OCI-LY1 (cell line): ENCODE data around the gene IL3.

Experiments used
- EZH2 ChIP-seq: fragments of 200-600 bp; sonication (generic), shearing (Covaris generic); IDR thresholded peaks from 2 replicates; pipeline ENCODE4 v1.8.0; 2017; ENCODE audit warnings: borderline replicate concordance, mixed run types, mild to moderate bottlenecking, antibody characterized with exemption, low read length, moderate library complexity, mixed read lengths
- TF ChIP-seq, protein P1 (sequence below): fragments of 200-600 bp; sonication (generic), shearing (Covaris generic); IDR thresholded peaks from 2 replicates; pipeline ENCODE4 v1.5.1; 2017; ENCODE audit warnings: mild to moderate bottlenecking, antibody characterized with exemption, low read length, moderate library complexity, mixed read lengths

DNA sequence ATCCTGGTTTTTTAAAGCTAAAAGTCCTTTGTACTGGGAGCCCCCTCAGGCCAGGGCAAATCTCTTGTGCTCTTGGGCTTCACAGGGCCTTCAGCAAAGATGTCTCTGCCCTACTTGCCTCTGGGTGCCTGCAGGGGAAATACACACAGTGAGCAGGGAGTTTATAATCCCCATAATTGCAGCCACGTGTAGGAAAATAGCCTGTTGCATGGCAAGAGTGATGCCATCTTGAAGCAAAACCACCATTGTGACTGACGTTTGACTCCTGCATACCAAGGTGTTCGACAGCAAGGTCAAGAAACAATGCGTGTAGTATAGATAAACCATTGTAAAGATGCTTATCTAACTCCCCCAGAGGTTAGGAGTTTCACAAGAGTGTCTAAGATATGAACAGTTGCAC is 11.4 kb upstream of the IL3 start:
- TF ChIP-seq, protein P1, sequence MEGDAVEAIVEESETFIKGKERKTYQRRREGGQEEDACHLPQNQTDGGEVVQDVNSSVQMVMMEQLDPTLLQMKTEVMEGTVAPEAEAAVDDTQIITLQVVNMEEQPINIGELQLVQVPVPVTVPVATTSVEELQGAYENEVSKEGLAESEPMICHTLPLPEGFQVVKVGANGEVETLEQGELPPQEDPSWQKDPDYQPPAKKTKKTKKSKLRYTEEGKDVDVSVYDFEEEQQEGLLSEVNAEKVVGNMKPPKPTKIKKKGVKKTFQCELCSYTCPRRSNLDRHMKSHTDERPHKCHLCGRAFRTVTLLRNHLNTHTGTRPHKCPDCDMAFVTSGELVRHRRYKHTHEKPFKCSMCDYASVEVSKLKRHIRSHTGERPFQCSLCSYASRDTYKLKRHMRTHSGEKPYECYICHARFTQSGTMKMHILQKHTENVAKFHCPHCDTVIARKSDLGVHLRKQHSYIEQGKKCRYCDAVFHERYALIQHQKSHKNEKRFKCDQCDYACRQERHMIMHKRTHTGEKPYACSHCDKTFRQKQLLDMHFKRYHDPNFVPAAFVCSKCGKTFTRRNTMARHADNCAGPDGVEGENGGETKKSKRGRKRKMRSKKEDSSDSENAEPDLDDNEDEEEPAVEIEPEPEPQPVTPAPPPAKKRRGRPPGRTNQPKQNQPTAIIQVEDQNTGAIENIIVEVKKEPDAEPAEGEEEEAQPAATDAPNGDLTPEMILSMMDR: no peak
- TF ChIP-seq EZH2: no peak
